Measurements from ENCODE around the gene KRTAP6-1.

Gene KRTAP6-1, protein sequence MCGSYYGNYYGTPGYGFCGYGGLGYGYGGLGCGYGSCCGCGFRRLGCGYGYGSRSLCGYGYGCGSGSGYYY

GRCh38 chr21:30613836-30614235, at the start of gene KRTAP6-1:
KRTAP6-1 (minus strand) TSS chr21:30613930; CDS start chr21:30613904, 26 bp downstream.
- Histone ChIP-seq H3K4me3 (ENCODE audit: severe bottlenecking) (no peak within 1 kb of the TSS), H3K4me1 (ENCODE audit: insufficient read depth, poor library complexity, severe bottlenecking) (no peaks in the 10 kb centered on the region), H3K36me3 (ENCODE audit: low read depth) (no peaks in the 10 kb centered on the region), H3K27ac (ENCODE audit: poor library complexity, severe bottlenecking) (no peak within 1 kb of the TSS), H3K9me3 (ENCODE audit: severe bottlenecking) (no peaks in the 10 kb centered on the region), H3K27me3 (ENCODE audit: insufficient read depth, poor library complexity, severe bottlenecking) (no peaks in the 10 kb centered on the region)
- ATAC-seq (ENCODE audit: low read depth) (no peak), DNase-seq (ENCODE audit: low spot score) (no peak)
- TF ChIP-seq, protein P1, sequence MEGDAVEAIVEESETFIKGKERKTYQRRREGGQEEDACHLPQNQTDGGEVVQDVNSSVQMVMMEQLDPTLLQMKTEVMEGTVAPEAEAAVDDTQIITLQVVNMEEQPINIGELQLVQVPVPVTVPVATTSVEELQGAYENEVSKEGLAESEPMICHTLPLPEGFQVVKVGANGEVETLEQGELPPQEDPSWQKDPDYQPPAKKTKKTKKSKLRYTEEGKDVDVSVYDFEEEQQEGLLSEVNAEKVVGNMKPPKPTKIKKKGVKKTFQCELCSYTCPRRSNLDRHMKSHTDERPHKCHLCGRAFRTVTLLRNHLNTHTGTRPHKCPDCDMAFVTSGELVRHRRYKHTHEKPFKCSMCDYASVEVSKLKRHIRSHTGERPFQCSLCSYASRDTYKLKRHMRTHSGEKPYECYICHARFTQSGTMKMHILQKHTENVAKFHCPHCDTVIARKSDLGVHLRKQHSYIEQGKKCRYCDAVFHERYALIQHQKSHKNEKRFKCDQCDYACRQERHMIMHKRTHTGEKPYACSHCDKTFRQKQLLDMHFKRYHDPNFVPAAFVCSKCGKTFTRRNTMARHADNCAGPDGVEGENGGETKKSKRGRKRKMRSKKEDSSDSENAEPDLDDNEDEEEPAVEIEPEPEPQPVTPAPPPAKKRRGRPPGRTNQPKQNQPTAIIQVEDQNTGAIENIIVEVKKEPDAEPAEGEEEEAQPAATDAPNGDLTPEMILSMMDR (IDR thresholded peaks at IDR 0.05; ENCODE audit: poor library complexity, severe bottlenecking) = no peak

DNA sequence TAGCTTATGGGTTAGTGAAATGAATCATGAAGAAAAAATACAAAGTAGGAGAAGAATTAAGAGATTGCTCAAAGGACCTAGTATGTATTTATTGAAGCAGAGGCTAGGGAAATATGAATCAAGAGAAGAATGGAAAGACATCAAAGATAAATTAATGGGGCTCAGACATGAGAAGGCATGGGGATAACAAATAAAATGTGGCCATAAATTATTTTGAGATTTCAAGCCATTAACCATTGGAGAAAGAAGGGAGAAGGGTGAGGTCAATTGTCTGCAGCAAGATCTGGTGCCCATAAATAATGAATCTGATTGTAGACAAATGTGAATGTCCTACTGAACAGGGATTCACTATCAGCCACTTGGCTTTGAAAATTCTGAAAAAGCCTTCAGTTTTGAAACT, 39.2 kb upstream of the KRTAP6-1 start:
- TF ChIP-seq, protein P1 (IDR thresholded peaks at IDR 0.05; ENCODE audit: poor library complexity, severe bottlenecking) = no peak
- ATAC-seq (ENCODE audit: low read depth) (no peak), DNase-seq (ENCODE audit: low spot score) (no peak)
- Histone ChIP-seq H3K27me3 (ENCODE audit: insufficient read depth, poor library complexity, severe bottlenecking) (peaks cover 43% of the 10 kb centered on the region), H3K4me1 (ENCODE audit: insufficient read depth, poor library complexity, severe bottlenecking) (no peaks in the 10 kb centered on the region), H3K4me3 (ENCODE audit: severe bottlenecking) (no peak overlapping the region), H3K27ac (ENCODE audit: poor library complexity, severe bottlenecking) (no peak overlapping the region), H3K9me3 (ENCODE audit: severe bottlenecking) (no peaks in the 10 kb centered on the region), H3K36me3 (ENCODE audit: low read depth) (no peaks in the 10 kb centered on the region)

GRCh38 chr21:30646904-30647414, 33.2 kb upstream of the KRTAP6-1 start:
- ATAC-seq (ENCODE audit: low read depth) (no peak), DNase-seq (ENCODE audit: low spot score) (no peak)
- no peak overlapping the region for H3K27ac ChIP-seq (ENCODE audit: poor library complexity, severe bottlenecking)
- no peaks in the 10 kb centered on the region for H3K4me1 ChIP-seq (ENCODE audit: insufficient read depth, poor library complexity, severe bottlenecking)
- H3K4me3 ChIP-seq (ENCODE audit: severe bottlenecking) = no peak overlapping the region
- TF ChIP-seq, protein P1 (IDR thresholded peaks at IDR 0.05; ENCODE audit: poor library complexity, severe bottlenecking) = no peak
- no peaks in the 10 kb centered on the region for H3K9me3 ChIP-seq (ENCODE audit: severe bottlenecking)
- H3K27me3 ChIP-seq (ENCODE audit: insufficient read depth, poor library complexity, severe bottlenecking) = peaks cover 21% of the 10 kb centered on the region
- H3K36me3 ChIP-seq (ENCODE audit: low read depth) = no peaks in the 10 kb centered on the region

DNA sequence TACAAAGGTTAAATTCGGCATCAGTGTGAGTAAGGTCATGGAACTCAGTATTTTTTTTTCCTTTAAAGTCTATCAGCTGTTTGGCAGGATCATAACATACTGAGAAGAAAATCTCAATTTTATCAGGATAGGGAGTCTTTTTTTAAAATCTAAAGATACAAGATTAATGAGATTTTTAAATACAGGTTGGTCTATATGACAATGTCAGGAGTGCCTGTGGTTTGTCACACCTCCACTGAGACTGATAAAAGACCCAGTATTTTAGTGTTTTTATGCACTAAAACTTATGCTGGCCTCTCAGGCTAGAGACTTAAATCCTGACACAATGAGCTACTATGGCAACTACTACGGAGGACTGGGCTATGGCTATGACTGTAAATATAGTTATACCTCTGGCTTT, 28.8 kb upstream of the KRTAP6-1 start, which contains the start of gene KRTAP20-3:
Gene KRTAP20-3, plus strand, starts transcription at position 301 of the 400 bp plus-strand sequence.
- Histone ChIP-seq H3K27ac (ENCODE audit: poor library complexity, severe bottlenecking) (no peak within 1 kb of the TSS), H3K9me3 (ENCODE audit: severe bottlenecking) (no peaks in the 10 kb centered on the region), H3K36me3 (ENCODE audit: low read depth) (no peaks in the 10 kb centered on the region), H3K4me1 (ENCODE audit: insufficient read depth, poor library complexity, severe bottlenecking) (no peaks in the 10 kb centered on the region), H3K4me3 (ENCODE audit: severe bottlenecking) (no peak within 1 kb of the TSS), H3K27me3 (ENCODE audit: insufficient read depth, poor library complexity, severe bottlenecking) (peaks cover 3% of the 10 kb centered on the region)
- DNase-seq (ENCODE audit: low spot score) (no peak), ATAC-seq (ENCODE audit: low read depth) (no peak)
- TF ChIP-seq, protein P1 (IDR thresholded peaks at IDR 0.05; ENCODE audit: poor library complexity, severe bottlenecking) = no peak

DNA sequence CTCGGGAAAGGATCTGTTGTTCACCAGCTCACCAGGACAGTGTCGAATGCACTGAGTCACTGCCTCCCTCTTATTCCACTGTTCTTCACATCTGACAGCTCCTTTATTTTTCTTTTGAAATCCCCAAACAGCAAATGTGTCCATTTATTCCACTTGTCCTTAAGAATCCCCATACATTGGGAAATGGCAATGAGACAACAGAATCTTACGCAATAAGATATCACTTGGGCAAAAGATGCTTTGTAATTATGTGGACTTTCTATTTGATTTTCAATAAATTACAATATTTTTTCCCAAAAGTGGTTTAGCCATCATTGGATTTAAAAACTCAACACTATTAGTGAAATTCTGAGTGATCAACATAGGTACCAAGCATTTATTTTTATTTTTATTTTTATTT, 25.0 kb upstream of the KRTAP6-1 start:
- no peak overlapping the region for H3K4me3 ChIP-seq (ENCODE audit: severe bottlenecking)
- ATAC-seq (ENCODE audit: low read depth) (no peak), DNase-seq (ENCODE audit: low spot score) (no peak)
- H3K27ac ChIP-seq (ENCODE audit: poor library complexity, severe bottlenecking) = no peak overlapping the region
- TF ChIP-seq, protein P1 (IDR thresholded peaks at IDR 0.05; ENCODE audit: poor library complexity, severe bottlenecking) = no peak
- H3K36me3 ChIP-seq (ENCODE audit: low read depth) = no peaks in the 10 kb centered on the region
- no peaks in the 10 kb centered on the region for H3K27me3 ChIP-seq (ENCODE audit: insufficient read depth, poor library complexity, severe bottlenecking)
- H3K9me3 ChIP-seq (ENCODE audit: severe bottlenecking) = no peaks in the 10 kb centered on the region
- no peaks in the 10 kb centered on the region for H3K4me1 ChIP-seq (ENCODE audit: insufficient read depth, poor library complexity, severe bottlenecking)

Measured in RWPE2 (cell line).